SK-N-MC (cell line): ENCODE results near the gene CACNA1H.
"Not testable (repeated sequence)": the region's sequence is repeated elsewhere in the genome, so short reads cannot be mapped to it uniquely, and the experiment has no call there.

Experiments
- EZH2 ChIP-seq: fragments of 200-600 bp; sonication (generic); IDR thresholded peaks from one replicate; pipeline ENCODE4 v1.6.1; 2017; ENCODE audit warnings: antibody characterized with exemption
- POLR2AphosphoS5 ChIP-seq: IDR thresholded peaks from 2 replicates; pipeline ENCODE4 v1.6.1; 2012; ENCODE audit warnings: mild to moderate bottlenecking, low read depth, low read length, borderline replicate concordance

DNA sequence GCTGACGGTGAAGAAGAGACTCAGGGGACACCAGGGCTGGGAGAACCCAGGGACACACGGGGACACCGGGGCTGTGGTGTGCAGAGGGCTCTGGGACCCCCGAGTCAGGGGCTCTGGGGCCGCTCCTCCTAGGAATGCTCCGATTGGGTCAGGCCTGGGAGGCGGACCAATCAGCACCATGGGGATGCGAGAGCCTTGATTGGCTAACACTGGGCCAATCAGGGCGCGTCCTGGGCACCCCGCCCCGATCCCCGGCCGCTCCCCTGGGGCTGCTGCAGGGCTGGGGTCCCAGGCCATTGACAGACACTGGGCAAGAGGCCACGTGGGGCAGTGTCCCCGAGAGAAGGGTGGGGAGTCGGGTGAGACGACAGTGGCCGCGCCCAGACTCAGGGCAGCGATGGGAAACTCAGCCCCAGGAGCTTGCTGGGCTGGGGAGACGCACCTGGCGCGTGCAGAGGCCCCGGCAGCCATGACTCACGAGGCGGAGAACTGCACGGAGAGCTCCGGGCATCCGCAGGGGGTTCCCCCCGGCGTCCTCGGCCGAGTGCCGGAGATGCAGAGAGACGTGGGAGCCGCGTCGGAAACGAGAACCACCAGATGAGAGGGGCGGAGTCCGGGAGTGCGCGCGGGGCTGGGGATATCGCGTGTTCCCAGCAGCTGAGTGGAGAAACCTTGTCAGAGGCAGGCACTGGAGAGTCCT is 79.3 kb downstream of the CACNA1H start:
- TF ChIP-seq EZH2, POLR2AphosphoS5: not testable (repeated sequence)
